ENCODE data around the gene PAPSS2.

PAPSS2 gene

GRCh38 chr10:87625661-87626060 lies 34.0 kb upstream of the PAPSS2 start:
- H3K36me3 ChIP-seq (ENCODE audit: control insufficient read depth, insufficient read depth, low read length), result no peaks in the 10 kb centered on the region
- peaks cover 37% of the 10 kb centered on the region for H3K4me1 ChIP-seq (ENCODE audit: control insufficient read depth, insufficient read depth, low read length)
- H3K4me3 ChIP-seq (ENCODE audit: low read depth, low read length), result no peak overlapping the region
- H3K9ac ChIP-seq (ENCODE audit: low read depth, low read length), result no peak overlapping the region
- H3K27me3 ChIP-seq (ENCODE audit: control insufficient read depth, insufficient read depth, low read length), result no peaks in the 10 kb centered on the region
- H3K9me3 ChIP-seq (ENCODE audit: control insufficient read depth, insufficient read depth, low read length), result no peaks in the 10 kb centered on the region

GRCh38 chr10:87626422-87626892 lies 33.2 kb upstream of the PAPSS2 start:
- Histone ChIP-seq H3K36me3 (ENCODE audit: control insufficient read depth, insufficient read depth, low read length) (no peaks in the 10 kb centered on the region), H3K4me1 (ENCODE audit: control insufficient read depth, insufficient read depth, low read length) (peaks cover 34% of the 10 kb centered on the region), H3K27me3 (ENCODE audit: control insufficient read depth, insufficient read depth, low read length) (no peaks in the 10 kb centered on the region), H3K4me3 (ENCODE audit: low read depth, low read length) (no peak overlapping the region), H3K9ac (ENCODE audit: low read depth, low read length) (peak overlapping the region; percentile 27), H3K9me3 (ENCODE audit: control insufficient read depth, insufficient read depth, low read length) (no peaks in the 10 kb centered on the region)

- H3K36me3 ChIP-seq (ENCODE audit: control insufficient read depth, insufficient read depth, low read length), result no peaks in the 10 kb centered on the region
- H3K9me3 ChIP-seq (ENCODE audit: control insufficient read depth, insufficient read depth, low read length), result no peaks in the 10 kb centered on the region
- no peaks in the 10 kb centered on the region for H3K27me3 ChIP-seq (ENCODE audit: control insufficient read depth, insufficient read depth, low read length)
- no peak overlapping the region for H3K4me3 ChIP-seq (ENCODE audit: low read depth, low read length)
- H3K4me1 ChIP-seq (ENCODE audit: control insufficient read depth, insufficient read depth, low read length), result peaks cover 20% of the 10 kb centered on the region
- no peak overlapping the region for H3K9ac ChIP-seq (ENCODE audit: low read depth, low read length)
Observed at GRCh38 chr10:87630171-87630570, 29.5 kb upstream of the PAPSS2 start.

GRCh38 chr10:87632454-87632853 lies 27.2 kb upstream of the PAPSS2 start:
- Histone ChIP-seq H3K27me3 (ENCODE audit: control insufficient read depth, insufficient read depth, low read length) (no peaks in the 10 kb centered on the region), H3K9ac (ENCODE audit: low read depth, low read length) (no peak overlapping the region), H3K4me1 (ENCODE audit: control insufficient read depth, insufficient read depth, low read length) (peaks cover 5% of the 10 kb centered on the region), H3K9me3 (ENCODE audit: control insufficient read depth, insufficient read depth, low read length) (no peaks in the 10 kb centered on the region), H3K4me3 (ENCODE audit: low read depth, low read length) (no peak overlapping the region), H3K36me3 (ENCODE audit: control insufficient read depth, insufficient read depth, low read length) (peaks cover 2% of the 10 kb centered on the region)

- Histone ChIP-seq H3K9ac (ENCODE audit: low read depth, low read length) (no peak overlapping the region), H3K27me3 (ENCODE audit: control insufficient read depth, insufficient read depth, low read length) (no peaks in the 10 kb centered on the region), H3K9me3 (ENCODE audit: control insufficient read depth, insufficient read depth, low read length) (no peaks in the 10 kb centered on the region), H3K36me3 (ENCODE audit: control insufficient read depth, insufficient read depth, low read length) (peaks cover 2% of the 10 kb centered on the region), H3K4me1 (ENCODE audit: control insufficient read depth, insufficient read depth, low read length) (no peaks in the 10 kb centered on the region), H3K4me3 (ENCODE audit: low read depth, low read length) (no peak overlapping the region)
Observed at GRCh38 chr10:87634311-87634710, 25.4 kb upstream of the PAPSS2 start.

GRCh38 chr10:87635498-87636312 lies 24.0 kb upstream of the PAPSS2 start:
- Histone ChIP-seq H3K9ac (ENCODE audit: low read depth, low read length) (no peak overlapping the region), H3K4me1 (ENCODE audit: control insufficient read depth, insufficient read depth, low read length) (no peaks in the 10 kb centered on the region), H3K36me3 (ENCODE audit: control insufficient read depth, insufficient read depth, low read length) (peaks cover 2% of the 10 kb centered on the region), H3K4me3 (ENCODE audit: low read depth, low read length) (no peak overlapping the region), H3K27me3 (ENCODE audit: control insufficient read depth, insufficient read depth, low read length) (no peaks in the 10 kb centered on the region), H3K9me3 (ENCODE audit: control insufficient read depth, insufficient read depth, low read length) (no peaks in the 10 kb centered on the region)

- H3K27me3 ChIP-seq (ENCODE audit: control insufficient read depth, insufficient read depth, low read length), result no peaks in the 10 kb centered on the region
- H3K9ac ChIP-seq (ENCODE audit: low read depth, low read length), result no peak overlapping the region
- no peaks in the 10 kb centered on the region for H3K9me3 ChIP-seq (ENCODE audit: control insufficient read depth, insufficient read depth, low read length)
- no peaks in the 10 kb centered on the region for H3K4me1 ChIP-seq (ENCODE audit: control insufficient read depth, insufficient read depth, low read length)
- H3K36me3 ChIP-seq (ENCODE audit: control insufficient read depth, insufficient read depth, low read length), result peaks cover 2% of the 10 kb centered on the region
- H3K4me3 ChIP-seq (ENCODE audit: low read depth, low read length), result no peak overlapping the region
Observed at GRCh38 chr10:87636313-87636915, 23.3 kb upstream of the PAPSS2 start.

GRCh38 chr10:87639493-87639892 lies 20.2 kb upstream of the PAPSS2 start:
- Histone ChIP-seq H3K4me1 (ENCODE audit: control insufficient read depth, insufficient read depth, low read length) (no peaks in the 10 kb centered on the region), H3K9ac (ENCODE audit: low read depth, low read length) (no peak overlapping the region), H3K9me3 (ENCODE audit: control insufficient read depth, insufficient read depth, low read length) (no peaks in the 10 kb centered on the region), H3K36me3 (ENCODE audit: control insufficient read depth, insufficient read depth, low read length) (peaks cover 2% of the 10 kb centered on the region), H3K27me3 (ENCODE audit: control insufficient read depth, insufficient read depth, low read length) (no peaks in the 10 kb centered on the region), H3K4me3 (ENCODE audit: low read depth, low read length) (no peak overlapping the region)

- peaks cover 2% of the 10 kb centered on the region for H3K36me3 ChIP-seq (ENCODE audit: control insufficient read depth, insufficient read depth, low read length)
- no peaks in the 10 kb centered on the region for H3K9me3 ChIP-seq (ENCODE audit: control insufficient read depth, insufficient read depth, low read length)
- no peaks in the 10 kb centered on the region for H3K27me3 ChIP-seq (ENCODE audit: control insufficient read depth, insufficient read depth, low read length)
- no peak overlapping the region for H3K4me3 ChIP-seq (ENCODE audit: low read depth, low read length)
- no peaks in the 10 kb centered on the region for H3K4me1 ChIP-seq (ENCODE audit: control insufficient read depth, insufficient read depth, low read length)
- no peak overlapping the region for H3K9ac ChIP-seq (ENCODE audit: low read depth, low read length)
Observed at GRCh38 chr10:87640043-87640442, 19.6 kb upstream of the PAPSS2 start.

- Histone ChIP-seq H3K4me3 (ENCODE audit: low read depth, low read length) (no peak overlapping the region), H3K4me1 (ENCODE audit: control insufficient read depth, insufficient read depth, low read length) (no peaks in the 10 kb centered on the region), H3K9me3 (ENCODE audit: control insufficient read depth, insufficient read depth, low read length) (no peaks in the 10 kb centered on the region), H3K36me3 (ENCODE audit: control insufficient read depth, insufficient read depth, low read length) (no peaks in the 10 kb centered on the region), H3K27me3 (ENCODE audit: control insufficient read depth, insufficient read depth, low read length) (no peaks in the 10 kb centered on the region), H3K9ac (ENCODE audit: low read depth, low read length) (no peak overlapping the region)
Observed at GRCh38 chr10:87642486-87642885, 17.2 kb upstream of the PAPSS2 start.

- Histone ChIP-seq H3K36me3 (ENCODE audit: control insufficient read depth, insufficient read depth, low read length) (no peaks in the 10 kb centered on the region), H3K9ac (ENCODE audit: low read depth, low read length) (no peak overlapping the region), H3K4me3 (ENCODE audit: low read depth, low read length) (no peak overlapping the region), H3K9me3 (ENCODE audit: control insufficient read depth, insufficient read depth, low read length) (no peaks in the 10 kb centered on the region), H3K4me1 (ENCODE audit: control insufficient read depth, insufficient read depth, low read length) (no peaks in the 10 kb centered on the region), H3K27me3 (ENCODE audit: control insufficient read depth, insufficient read depth, low read length) (no peaks in the 10 kb centered on the region)
Observed at GRCh38 chr10:87642988-87643387, 16.7 kb upstream of the PAPSS2 start.

GRCh38 chr10:87643920-87644319 lies 15.8 kb upstream of the PAPSS2 start:
- Histone ChIP-seq H3K9me3 (ENCODE audit: control insufficient read depth, insufficient read depth, low read length) (no peaks in the 10 kb centered on the region), H3K27me3 (ENCODE audit: control insufficient read depth, insufficient read depth, low read length) (no peaks in the 10 kb centered on the region), H3K36me3 (ENCODE audit: control insufficient read depth, insufficient read depth, low read length) (no peaks in the 10 kb centered on the region), H3K4me1 (ENCODE audit: control insufficient read depth, insufficient read depth, low read length) (no peaks in the 10 kb centered on the region), H3K4me3 (ENCODE audit: low read depth, low read length) (no peak overlapping the region), H3K9ac (ENCODE audit: low read depth, low read length) (no peak overlapping the region)
